ENCODE data around the gene ERC2.

Gene ERC2

GRCh38 chr3:55870594-55870993 is 597.7 kb downstream of the ERC2 start:
- Histone ChIP-seq H2AFZ (ENCODE audit: low read length) (no peak overlapping the region), H3K9ac (ENCODE audit: low read depth, low read length, poor library complexity, severe bottlenecking) (no peak overlapping the region), H3K4me2 (ENCODE audit: low read depth, low read length, poor library complexity, severe bottlenecking) (no peak overlapping the region), H4K20me1 (ENCODE audit: insufficient read depth, low read length, poor library complexity, severe bottlenecking) (no peaks in the 10 kb centered on the region), H3K79me2 (ENCODE audit: insufficient read depth, low read length) (no peaks in the 10 kb centered on the region), H3K4me1 (ENCODE audit: insufficient read depth, low read length, poor library complexity, severe bottlenecking) (no peaks in the 10 kb centered on the region), H3K9me2 (replicated peaks; ENCODE audit: low read depth, low read length) (no peaks in the 10 kb centered on the region), H3K36me3 (ENCODE audit: insufficient read depth, low read length) (no peaks in the 10 kb centered on the region), H3F3A (ENCODE audit: low read depth) (no peaks in the 10 kb centered on the region), H3K9me3 (ENCODE audit: insufficient read depth, low read depth, low read length) (no peaks in the 10 kb centered on the region), H3K4me3 (ENCODE audit: low read length, poor library complexity, severe bottlenecking) (no peak overlapping the region), H3K27me3 (ENCODE audit: insufficient read depth, low read length, poor library complexity, severe bottlenecking) (no peaks in the 10 kb centered on the region)
- no peak for TF ChIP-seq EZH2phosphoT487 (IDR thresholded peaks at IDR 0.05; ENCODE audit: borderline replicate concordance)
- TF ChIP-seq, protein P1, sequence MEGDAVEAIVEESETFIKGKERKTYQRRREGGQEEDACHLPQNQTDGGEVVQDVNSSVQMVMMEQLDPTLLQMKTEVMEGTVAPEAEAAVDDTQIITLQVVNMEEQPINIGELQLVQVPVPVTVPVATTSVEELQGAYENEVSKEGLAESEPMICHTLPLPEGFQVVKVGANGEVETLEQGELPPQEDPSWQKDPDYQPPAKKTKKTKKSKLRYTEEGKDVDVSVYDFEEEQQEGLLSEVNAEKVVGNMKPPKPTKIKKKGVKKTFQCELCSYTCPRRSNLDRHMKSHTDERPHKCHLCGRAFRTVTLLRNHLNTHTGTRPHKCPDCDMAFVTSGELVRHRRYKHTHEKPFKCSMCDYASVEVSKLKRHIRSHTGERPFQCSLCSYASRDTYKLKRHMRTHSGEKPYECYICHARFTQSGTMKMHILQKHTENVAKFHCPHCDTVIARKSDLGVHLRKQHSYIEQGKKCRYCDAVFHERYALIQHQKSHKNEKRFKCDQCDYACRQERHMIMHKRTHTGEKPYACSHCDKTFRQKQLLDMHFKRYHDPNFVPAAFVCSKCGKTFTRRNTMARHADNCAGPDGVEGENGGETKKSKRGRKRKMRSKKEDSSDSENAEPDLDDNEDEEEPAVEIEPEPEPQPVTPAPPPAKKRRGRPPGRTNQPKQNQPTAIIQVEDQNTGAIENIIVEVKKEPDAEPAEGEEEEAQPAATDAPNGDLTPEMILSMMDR (conservative IDR thresholded peaks at IDR 0.05; ENCODE audit: low read length): no peak

DNA sequence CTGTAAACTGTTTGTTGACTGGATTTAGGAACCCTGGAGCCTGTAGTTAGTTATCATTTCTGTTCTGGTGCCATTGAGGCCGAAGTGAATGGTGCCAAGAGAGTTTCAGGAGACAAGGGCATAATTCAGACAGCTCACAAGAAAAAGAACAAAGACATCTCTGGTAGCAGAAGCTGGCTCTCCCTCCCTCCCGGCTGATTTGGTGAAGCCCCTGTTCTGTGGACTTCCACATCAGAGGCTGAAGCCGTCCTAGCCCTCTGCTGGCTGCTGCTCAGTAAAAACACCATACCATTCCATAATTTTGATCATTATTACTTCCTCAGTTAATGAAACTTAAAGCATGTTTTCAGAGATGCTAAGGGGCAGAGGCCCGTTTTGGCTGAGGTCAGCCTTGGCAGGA is 599.9 kb downstream of the ERC2 start:
- Histone ChIP-seq H3F3A (ENCODE audit: low read depth) (no peaks in the 10 kb centered on the region), H3K4me2 (ENCODE audit: low read depth, low read length, poor library complexity, severe bottlenecking) (no peak overlapping the region), H3K4me3 (ENCODE audit: low read length, poor library complexity, severe bottlenecking) (no peak overlapping the region), H3K36me3 (ENCODE audit: insufficient read depth, low read length) (no peaks in the 10 kb centered on the region), H3K9me2 (replicated peaks; ENCODE audit: low read depth, low read length) (no peaks in the 10 kb centered on the region), H3K9ac (ENCODE audit: low read depth, low read length, poor library complexity, severe bottlenecking) (no peak overlapping the region), H4K20me1 (ENCODE audit: insufficient read depth, low read length, poor library complexity, severe bottlenecking) (no peaks in the 10 kb centered on the region), H3K27me3 (ENCODE audit: insufficient read depth, low read length, poor library complexity, severe bottlenecking) (no peaks in the 10 kb centered on the region), H2AFZ (ENCODE audit: low read length) (no peak overlapping the region), H3K9me3 (ENCODE audit: insufficient read depth, low read depth, low read length) (no peaks in the 10 kb centered on the region), H3K79me2 (ENCODE audit: insufficient read depth, low read length) (no peaks in the 10 kb centered on the region), H3K4me1 (ENCODE audit: insufficient read depth, low read length, poor library complexity, severe bottlenecking) (no peaks in the 10 kb centered on the region)
- no peak for TF ChIP-seq EZH2phosphoT487 (IDR thresholded peaks at IDR 0.05; ENCODE audit: borderline replicate concordance)

DNA sequence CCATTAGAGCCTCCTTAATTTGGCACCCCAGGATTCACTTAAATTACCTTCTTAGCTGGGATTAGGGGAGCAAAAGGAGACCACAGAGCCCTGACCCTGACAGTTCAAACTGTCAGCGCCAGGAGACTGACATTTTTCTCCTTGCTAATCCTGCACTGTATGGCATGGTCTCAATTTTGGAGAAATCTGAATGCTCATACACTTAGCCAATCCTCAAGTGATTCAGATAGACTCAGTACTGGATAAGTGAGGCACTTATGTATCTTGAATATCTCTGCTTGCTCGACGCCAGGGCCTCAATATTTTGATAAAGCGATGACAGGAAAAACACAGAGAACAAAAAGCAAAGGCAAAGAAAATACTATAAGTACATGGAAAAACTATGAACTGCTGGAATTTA is 605.2 kb downstream of the ERC2 start:
- Histone ChIP-seq H3K36me3 (ENCODE audit: insufficient read depth, low read length) (no peaks in the 10 kb centered on the region), H3K27me3 (ENCODE audit: insufficient read depth, low read length, poor library complexity, severe bottlenecking) (no peaks in the 10 kb centered on the region), H3K4me2 (ENCODE audit: low read depth, low read length, poor library complexity, severe bottlenecking) (no peak overlapping the region), H3K9me3 (ENCODE audit: insufficient read depth, low read depth, low read length) (no peaks in the 10 kb centered on the region), H2AFZ (ENCODE audit: low read length) (no peak overlapping the region), H3K9ac (ENCODE audit: low read depth, low read length, poor library complexity, severe bottlenecking) (no peak overlapping the region), H3K79me2 (ENCODE audit: insufficient read depth, low read length) (no peaks in the 10 kb centered on the region), H3F3A (ENCODE audit: low read depth) (no peaks in the 10 kb centered on the region), H4K20me1 (ENCODE audit: insufficient read depth, low read length, poor library complexity, severe bottlenecking) (no peaks in the 10 kb centered on the region), H3K4me3 (ENCODE audit: low read length, poor library complexity, severe bottlenecking) (no peak overlapping the region), H3K9me2 (replicated peaks; ENCODE audit: low read depth, low read length) (no peaks in the 10 kb centered on the region), H3K4me1 (ENCODE audit: insufficient read depth, low read length, poor library complexity, severe bottlenecking) (no peaks in the 10 kb centered on the region)
- TF ChIP-seq, protein P1 (conservative IDR thresholded peaks at IDR 0.05; ENCODE audit: low read length): no peak
- TF ChIP-seq EZH2phosphoT487 (IDR thresholded peaks at IDR 0.05; ENCODE audit: borderline replicate concordance): no peak

DNA sequence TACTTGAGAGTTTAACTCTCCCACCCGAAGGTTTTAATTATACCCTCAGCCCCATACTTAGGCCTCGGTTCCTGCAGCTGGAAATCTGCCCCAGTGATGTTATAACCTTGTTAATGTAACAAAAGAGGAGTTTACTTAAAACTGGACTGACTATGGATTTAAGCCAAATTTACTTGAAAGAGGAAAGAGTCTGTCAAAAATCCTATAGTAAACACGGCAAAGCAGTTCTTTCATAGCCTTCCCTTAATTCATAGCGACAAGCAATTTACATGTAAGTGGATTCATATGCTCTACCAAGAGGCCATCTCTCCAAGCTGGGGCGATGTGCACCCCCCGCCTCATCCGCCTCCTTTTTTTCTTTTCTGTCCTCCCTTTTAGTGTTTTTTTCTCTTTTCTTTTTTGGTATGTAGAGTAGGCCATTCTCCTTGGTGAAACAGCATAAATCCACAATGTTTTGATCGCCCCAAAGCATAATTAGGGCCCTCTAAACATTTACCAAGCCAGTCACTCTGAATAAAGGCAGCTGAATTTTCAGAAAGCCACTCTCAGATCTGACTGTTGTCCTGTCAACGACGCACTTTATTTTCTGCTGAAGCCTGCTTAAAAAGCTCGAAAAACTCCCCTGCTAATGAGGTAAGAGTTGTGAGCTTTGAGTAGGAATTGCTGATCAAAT is 608.1 kb downstream of the ERC2 start:
- no peaks in the 10 kb centered on the region for H3K36me3 ChIP-seq (ENCODE audit: insufficient read depth, low read length)
- H3K4me3 ChIP-seq (ENCODE audit: low read length, poor library complexity, severe bottlenecking): no peak overlapping the region
- no peaks in the 10 kb centered on the region for H3K79me2 ChIP-seq (ENCODE audit: insufficient read depth, low read length)
- H3K9me2 ChIP-seq (replicated peaks; ENCODE audit: low read depth, low read length): no peaks in the 10 kb centered on the region
- no peak overlapping the region for H2AFZ ChIP-seq (ENCODE audit: low read length)
- H3K4me1 ChIP-seq (ENCODE audit: insufficient read depth, low read length, poor library complexity, severe bottlenecking): no peaks in the 10 kb centered on the region
- H4K20me1 ChIP-seq (ENCODE audit: insufficient read depth, low read length, poor library complexity, severe bottlenecking): no peaks in the 10 kb centered on the region
- no peak overlapping the region for H3K4me2 ChIP-seq (ENCODE audit: low read depth, low read length, poor library complexity, severe bottlenecking)
- TF ChIP-seq, protein P1 (conservative IDR thresholded peaks at IDR 0.05; ENCODE audit: low read length): no peak
- no peak for TF ChIP-seq EZH2phosphoT487 (IDR thresholded peaks at IDR 0.05; ENCODE audit: borderline replicate concordance)
- no peaks in the 10 kb centered on the region for H3K9me3 ChIP-seq (ENCODE audit: insufficient read depth, low read depth, low read length)
- H3K9ac ChIP-seq (ENCODE audit: low read depth, low read length, poor library complexity, severe bottlenecking): no peak overlapping the region
- no peaks in the 10 kb centered on the region for H3K27me3 ChIP-seq (ENCODE audit: insufficient read depth, low read length, poor library complexity, severe bottlenecking)
- no peaks in the 10 kb centered on the region for H3F3A ChIP-seq (ENCODE audit: low read depth)
